ENCODE results near the gene N4BP2.
"Not testable (repeated sequence)": the region's sequence is repeated elsewhere in the genome, so short reads cannot be mapped to it uniquely, and the experiment has no call there.

The N4BP2 gene

GRCh38 chr4:40093400-40093799, 36.8 kb downstream of the N4BP2 start:
- not testable (repeated sequence) for DNase-seq

GRCh38 chr4:40099010-40099409, 42.4 kb downstream of the N4BP2 start:
- no peak for DNase-seq

GRCh38 chr4:40107150-40107549, 50.5 kb downstream of the N4BP2 start:
- DNase-seq: not testable (repeated sequence)

GRCh38 chr4:40112027-40112792, 55.6 kb downstream of the N4BP2 start:
- no peak for DNase-seq

GRCh38 chr4:40114206-40114605, 57.6 kb downstream of the N4BP2 start:
- no peak for DNase-seq

- no peak for DNase-seq
These were observed 62.2 kb downstream of the N4BP2 start for GRCh38 chr4:40118861-40119260.

GRCh38 chr4:40119344-40119743, 62.7 kb downstream of the N4BP2 start:
- no peak for DNase-seq

- no peak for DNase-seq
These were observed 64.9 kb downstream of the N4BP2 start for GRCh38 chr4:40121515-40121914.

GRCh38 chr4:40122941-40123340, 66.3 kb downstream of the N4BP2 start:
- no peak for DNase-seq

GRCh38 chr4:40124690-40125089, 68.0 kb downstream of the N4BP2 start:
- DNase-seq: no peak

- DNase-seq: no peak
These were observed 73.9 kb downstream of the N4BP2 start for GRCh38 chr4:40130401-40131036.

- no peak for DNase-seq
These were observed 76.2 kb downstream of the N4BP2 start for GRCh38 chr4:40132816-40133215.

GRCh38 chr4:40134206-40134917, 77.7 kb downstream of the N4BP2 start:
- DNase-seq: no peak

GRCh38 chr4:40136202-40136601, 79.6 kb downstream of the N4BP2 start:
- DNase-seq: not testable (repeated sequence)

- no peak for DNase-seq
These were observed 83.5 kb downstream of the N4BP2 start for GRCh38 chr4:40140196-40140595.

GRCh38 chr4:40140597-40140996, 83.9 kb downstream of the N4BP2 start:
- not testable (repeated sequence) for DNase-seq

- no peak for DNase-seq
These were observed 87.4 kb downstream of the N4BP2 start for GRCh38 chr4:40143926-40144508.

- DNase-seq: no peak
These were observed 88.1 kb downstream of the N4BP2 start for GRCh38 chr4:40144716-40145115.

- DNase-seq: not testable (repeated sequence)
These were observed 90.8 kb downstream of the N4BP2 start for GRCh38 chr4:40147490-40147889.

GRCh38 chr4:40149960-40150385, 93.3 kb downstream of the N4BP2 start:
- peak; percentile 64 to 79 for DNase-seq

- DNase-seq: no peak
These were observed 94.3 kb downstream of the N4BP2 start for GRCh38 chr4:40150932-40151331.

- DNase-seq: no peak
These were observed 96.0 kb downstream of the N4BP2 start for GRCh38 chr4:40152637-40153036.

- no peak for DNase-seq
These were observed 100.8 kb downstream of the N4BP2 start for GRCh38 chr4:40157436-40157835.
